ENCODE results near the gene BRSK2. TPM values are rescaled to one million over a fixed set of nuclear protein-coding genes. Genes with fewer than 3 reads are reported as not detected.

The BRSK2 gene
- total RNA-seq, 2 experiments from 2014 or later, result 0.46 to 0.97 TPM

- no peak for DNase-seq
- H3K27ac Mint-ChIP-seq, result no peak overlapping the region
- H3K4me1 Mint-ChIP-seq, result no peaks in the 10 kb centered on the region
- no peak overlapping the region for H3K4me3 Mint-ChIP-seq
- H3K36me3 Mint-ChIP-seq, result no peaks in the 10 kb centered on the region
- peaks cover 28% of the 10 kb centered on the region for H3K27me3 Mint-ChIP-seq
- no peaks in the 10 kb centered on the region for H3K9me3 Mint-ChIP-seq
These were observed 6.1 kb downstream of the BRSK2 start for GRCh38 chr11:1395773-1396374.

- DNase-seq, result no peak
- Mint-ChIP-seq H3K36me3 (no peaks in the 10 kb centered on the region), H3K4me1 (no peaks in the 10 kb centered on the region), H3K27me3 (peaks cover 23% of the 10 kb centered on the region), H3K4me3 (no peak overlapping the region), H3K27ac (no peak overlapping the region), H3K9me3 (no peaks in the 10 kb centered on the region)
These were observed 6.7 kb downstream of the BRSK2 start for GRCh38 chr11:1396375-1396841.

GRCh38 chr11:1397146-1397861 lies 7.6 kb downstream of the BRSK2 start:
- Mint-ChIP-seq H3K9me3 (no peaks in the 10 kb centered on the region), H3K27ac (no peak overlapping the region), H3K4me3 (no peak overlapping the region), H3K27me3 (peaks cover 14% of the 10 kb centered on the region), H3K36me3 (no peaks in the 10 kb centered on the region), H3K4me1 (no peaks in the 10 kb centered on the region)
- no peak for DNase-seq

GRCh38 chr11:1397862-1398527 lies 8.3 kb downstream of the BRSK2 start:
- DNase-seq, result no peak
- Mint-ChIP-seq H3K4me3 (no peak overlapping the region), H3K9me3 (no peaks in the 10 kb centered on the region), H3K4me1 (no peaks in the 10 kb centered on the region), H3K36me3 (no peaks in the 10 kb centered on the region), H3K27me3 (peaks cover 7% of the 10 kb centered on the region), H3K27ac (no peak overlapping the region)

- Mint-ChIP-seq H3K4me1 (no peaks in the 10 kb centered on the region), H3K27me3 (peaks cover under 1% of the 10 kb centered on the region), H3K4me3 (no peak overlapping the region), H3K27ac (no peak overlapping the region), H3K36me3 (no peaks in the 10 kb centered on the region), H3K9me3 (no peaks in the 10 kb centered on the region)
- DNase-seq, result no peak
These were observed 8.9 kb downstream of the BRSK2 start for GRCh38 chr11:1398528-1399235.

- H3K36me3 Mint-ChIP-seq, result no peaks in the 10 kb centered on the region
- H3K9me3 Mint-ChIP-seq, result no peaks in the 10 kb centered on the region
- no peaks in the 10 kb centered on the region for H3K27me3 Mint-ChIP-seq
- no peak overlapping the region for H3K4me3 Mint-ChIP-seq
- no peak overlapping the region for H3K27ac Mint-ChIP-seq
- no peaks in the 10 kb centered on the region for H3K4me1 Mint-ChIP-seq
- DNase-seq, result no peak
These were observed 9.9 kb downstream of the BRSK2 start for GRCh38 chr11:1399386-1400316.

- Mint-ChIP-seq H3K4me3 (no peak overlapping the region), H3K4me1 (no peaks in the 10 kb centered on the region)
These were observed 10.8 kb downstream of the BRSK2 start for GRCh38 chr11:1400317-1401170.

GRCh38 chr11:1401171-1401445 lies 11.4 kb downstream of the BRSK2 start:
- Mint-ChIP-seq H3K27ac (no peak overlapping the region), H3K4me1 (no peaks in the 10 kb centered on the region), H3K4me3 (no peak overlapping the region), H3K27me3 (no peaks in the 10 kb centered on the region), H3K9me3 (no peaks in the 10 kb centered on the region), H3K36me3 (no peaks in the 10 kb centered on the region)
- no peak for DNase-seq

More at GRCh38 chr11:1400317-1401170, 10.8 kb downstream of the BRSK2 start:
- no peaks in the 10 kb centered on the region for H3K27me3 Mint-ChIP-seq
- no peak for DNase-seq
- no peak overlapping the region for H3K27ac Mint-ChIP-seq
- no peaks in the 10 kb centered on the region for H3K36me3 Mint-ChIP-seq
- H3K9me3 Mint-ChIP-seq, result no peaks in the 10 kb centered on the region

GRCh38 chr11:1401656-1402221 lies 12.0 kb downstream of the BRSK2 start:
- no peak overlapping the region for H3K27ac Mint-ChIP-seq
- no peaks in the 10 kb centered on the region for H3K4me1 Mint-ChIP-seq
- no peaks in the 10 kb centered on the region for H3K27me3 Mint-ChIP-seq
- no peaks in the 10 kb centered on the region for H3K9me3 Mint-ChIP-seq
- no peak overlapping the region for H3K4me3 Mint-ChIP-seq
- peak; percentile 52 for DNase-seq
- no peaks in the 10 kb centered on the region for H3K36me3 Mint-ChIP-seq

GRCh38 chr11:1402355-1403077 lies 12.8 kb downstream of the BRSK2 start:
- Mint-ChIP-seq H3K27ac (no peak overlapping the region), H3K4me3 (no peak overlapping the region), H3K27me3 (no peaks in the 10 kb centered on the region), H3K36me3 (no peaks in the 10 kb centered on the region), H3K9me3 (no peaks in the 10 kb centered on the region), H3K4me1 (no peaks in the 10 kb centered on the region)
- DNase-seq, result no peak

GRCh38 chr11:1403078-1403620 lies 13.4 kb downstream of the BRSK2 start:
- Mint-ChIP-seq H3K27me3 (no peaks in the 10 kb centered on the region), H3K9me3 (no peaks in the 10 kb centered on the region), H3K4me1 (no peaks in the 10 kb centered on the region), H3K27ac (no peak overlapping the region), H3K36me3 (no peaks in the 10 kb centered on the region), H3K4me3 (no peak overlapping the region)
- no peak for DNase-seq

- Mint-ChIP-seq H3K36me3 (no peaks in the 10 kb centered on the region), H3K27ac (no peak overlapping the region), H3K27me3 (no peaks in the 10 kb centered on the region), H3K4me1 (no peaks in the 10 kb centered on the region), H3K4me3 (no peak overlapping the region), H3K9me3 (no peaks in the 10 kb centered on the region)
- no peak for DNase-seq
These were observed 14.2 kb downstream of the BRSK2 start for GRCh38 chr11:1403721-1404460.

All from activated naive CD8-positive, alpha-beta T cell treated with anti-CD3 and anti-CD28 coated beads for 36 hours (primary cell).